Large intestine (tissue), 12 donors: ENCODE measurements around the gene DUOX2. TPM values are rescaled to one million over a fixed set of nuclear protein-coding genes. Genes with fewer than 3 reads are reported as not detected.
A peak's percentile ranks its signal among the peaks of the same experiment; 100 is the strongest.

Experiments
- DNase-seq, 2 donors: peaks; one replicate each; pipeline versions ENCODE4 v3.0.0 to v3.0.0-alpha.2; 2013
- H3K27ac ChIP-seq: one replicate; pipeline ENCODE4 v1.5.1; 2013; ENCODE audit warnings: low read length
- H3K27me3 ChIP-seq: 2 replicates; pipeline ENCODE4 v1.6.1; 2013; ENCODE audit warnings: low read length; ENCODE audit not compliant: control insufficient read depth, insufficient read depth
- H3K36me3 ChIP-seq: 2 replicates; pipeline ENCODE4 v1.6.1; 2013; ENCODE audit warnings: low read length; ENCODE audit not compliant: control insufficient read depth, insufficient read depth
- H3K4me1 ChIP-seq: one replicate; pipeline ENCODE4 v1.6.1; 2013; ENCODE audit warnings: low read length; ENCODE audit not compliant: control insufficient read depth, insufficient read depth
- H3K4me3 ChIP-seq: one replicate; pipeline ENCODE4 v1.5.1; 2013; ENCODE audit warnings: low read length
- H3K9me3 ChIP-seq: one replicate; pipeline ENCODE4 v1.6.1; 2013; ENCODE audit warnings: mild to moderate bottlenecking, low read depth, low read length, moderate library complexity; ENCODE audit not compliant: control insufficient read depth
- WGBS: methylation state at CpG from one replicate; pipeline ENCODE4 v1.1.5; 2013; ENCODE audit warnings: low lambda C conversion rate; ENCODE audit not compliant: insufficient coverage; 5-methylcytosine and 5-hydroxymethylcytosine counted together
- long read RNA-seq, 11 donors: transcript quantifications; one replicate each; lab custom pipeline, GENCODE V29; 2026
- polyA plus RNA-seq: library from polyadenylated mRNA; unstranded; fragments of 120-200 nt; gene quantifications from one replicate; pipeline ENCODE4 v1.2.1, GENCODE V29; 2013

The DUOX2 gene
- 0.04 TPM for polyA plus RNA-seq
- long read RNA-seq, donor 1 = 0 reads
- long read RNA-seq, donor 2 = 0 reads
- long read RNA-seq, donor 3 = 0 reads
- long read RNA-seq, donor 4 = 0 reads
- long read RNA-seq, donor 5 = 0 reads
- long read RNA-seq, donor 6 = 0 reads
- long read RNA-seq, donor 7 = 0 reads
- long read RNA-seq, donor 8 = 0 reads
- long read RNA-seq, donor 9 = 0 reads
- long read RNA-seq, donor 10 = 0 reads
- long read RNA-seq, donor 11 = 0 reads

- Histone ChIP-seq H3K36me3 (no peaks in the 10 kb centered on the region), H3K4me1 (peaks cover 13% of the 10 kb centered on the region), H3K4me3 (no peak within 1 kb of the TSS), H3K9me3 (peaks cover 15% of the 10 kb centered on the region), H3K27me3 (peaks cover 82% of the 10 kb centered on the region), H3K27ac (no peak within 1 kb of the TSS)
- no peak for DNase-seq
- WGBS = no CpG with 5 or more reads among the region's 42 CpGs
These were observed at the start of gene DUOX2, which contains the start of gene DUOXA2 for GRCh38 chr15:45114076-45114750. Gene DUOX2, minus strand, starts transcription at chr15:45114172. Its CDS starts 761 bp downstream, at chr15:45113411. Gene DUOXA2, plus strand, starts transcription at chr15:45114326. Its CDS starts 280 bp downstream, at chr15:45114606.

- no peak for DNase-seq
- WGBS = no CpG with 5 or more reads among the region's 9 CpGs
- no peaks in the 10 kb centered on the region for H3K27me3 ChIP-seq
- H3K4me3 ChIP-seq = no peak overlapping the region
- no peaks in the 10 kb centered on the region for H3K36me3 ChIP-seq
- H3K27ac ChIP-seq = no peak overlapping the region
- peaks cover 8% of the 10 kb centered on the region for H3K4me1 ChIP-seq
- H3K9me3 ChIP-seq = no peaks in the 10 kb centered on the region
These were observed 49.5 kb upstream of the DUOX2 start for GRCh38 chr15:45163508-45163856.

- no peaks in the 10 kb centered on the region for H3K27me3 ChIP-seq
- H3K4me3 ChIP-seq = no peak overlapping the region
- peak; percentile 72 to 79 for DNase-seq
- H3K4me1 ChIP-seq = peaks cover 8% of the 10 kb centered on the region
- no CpG with 5 or more reads among the region's 7 CpGs for WGBS
- no peaks in the 10 kb centered on the region for H3K9me3 ChIP-seq
- H3K27ac ChIP-seq = no peak overlapping the region
- H3K36me3 ChIP-seq = no peaks in the 10 kb centered on the region
These were observed 49.0 kb upstream of the DUOX2 start for GRCh38 chr15:45162771-45163507.

- H3K36me3 ChIP-seq = no peaks in the 10 kb centered on the region
- DNase-seq = no peak
- H3K27me3 ChIP-seq = no peaks in the 10 kb centered on the region
- no peaks in the 10 kb centered on the region for H3K9me3 ChIP-seq
- no CpG with 5 or more reads among the region's 14 CpGs for WGBS
- peaks cover 8% of the 10 kb centered on the region for H3K4me1 ChIP-seq
- H3K4me3 ChIP-seq = no peak overlapping the region
- H3K27ac ChIP-seq = no peak overlapping the region
These were observed 47.7 kb upstream of the DUOX2 start for GRCh38 chr15:45161666-45162065.

- no peak for DNase-seq
- H3K4me1 ChIP-seq = peaks cover 5% of the 10 kb centered on the region
- WGBS = no CpG with 5 or more reads among the region's 1 CpG
- no peak overlapping the region for H3K4me3 ChIP-seq
- H3K27ac ChIP-seq = no peak overlapping the region
- H3K9me3 ChIP-seq = no peaks in the 10 kb centered on the region
- no peaks in the 10 kb centered on the region for H3K27me3 ChIP-seq
- no peaks in the 10 kb centered on the region for H3K36me3 ChIP-seq
These were observed 44.0 kb upstream of the DUOX2 start for GRCh38 chr15:45157974-45158373.

DNA sequence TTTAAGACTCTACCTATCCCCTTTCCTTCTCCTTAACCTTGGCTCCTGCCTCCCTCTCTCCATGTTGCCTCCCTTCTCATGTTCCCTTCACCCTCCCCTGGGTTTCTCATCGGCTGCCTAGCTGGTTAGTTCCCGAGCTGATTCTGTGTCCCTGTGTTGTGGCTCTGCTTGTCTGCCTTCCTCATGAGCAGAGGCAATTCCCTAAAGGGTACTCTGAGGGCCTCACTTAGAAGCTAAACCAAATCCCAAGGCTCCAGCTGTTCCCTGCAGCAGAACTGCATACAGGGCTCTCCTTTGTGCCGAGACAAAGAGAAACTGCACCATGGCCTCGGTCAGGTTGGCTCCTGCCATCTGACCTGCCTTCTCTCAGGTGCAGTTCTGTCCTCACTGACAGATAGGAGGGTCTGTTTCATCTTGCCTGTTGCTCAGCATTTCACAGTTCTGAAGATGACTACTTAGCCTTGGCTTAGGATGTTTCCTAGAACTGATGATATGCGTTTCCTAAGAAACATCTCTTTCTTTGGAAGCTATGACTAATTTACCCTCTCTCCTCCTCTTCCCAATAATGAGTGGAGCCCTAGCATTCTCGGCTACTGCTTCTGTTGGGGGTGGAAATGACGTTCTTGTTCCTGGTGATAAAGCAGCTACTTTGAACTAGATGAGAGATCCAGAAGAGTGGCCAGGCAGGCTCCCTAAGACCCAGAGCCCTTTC lies 42.9 kb upstream of the DUOX2 start:
- Histone ChIP-seq H3K9me3 (no peaks in the 10 kb centered on the region), H3K36me3 (peaks cover 3% of the 10 kb centered on the region), H3K27ac (no peak overlapping the region), H3K4me3 (no peak overlapping the region), H3K27me3 (no peaks in the 10 kb centered on the region), H3K4me1 (no peaks in the 10 kb centered on the region)
- no peak for DNase-seq
- no CpG with 5 or more reads among the region's 7 CpGs for WGBS

DNA sequence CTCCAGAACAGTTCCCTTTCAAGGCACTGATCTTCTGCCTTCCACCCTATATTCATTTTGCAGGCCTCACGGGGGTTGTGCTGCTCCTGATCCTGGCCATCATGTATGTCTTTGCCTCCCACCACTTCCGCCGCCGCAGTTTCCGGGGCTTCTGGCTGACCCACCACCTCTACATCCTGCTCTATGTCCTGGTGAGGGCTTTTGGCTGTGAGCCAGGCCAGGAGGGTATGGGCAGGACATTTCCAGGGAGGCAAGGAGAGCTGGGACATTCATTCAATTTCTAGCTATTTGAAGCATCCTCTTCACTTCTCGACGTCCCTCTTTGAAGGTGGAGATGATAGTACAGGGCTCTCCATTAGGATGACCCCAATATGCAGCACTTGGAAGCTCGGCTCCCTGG lies 41.8 kb upstream of the DUOX2 start:
- Histone ChIP-seq H3K27me3 (no peaks in the 10 kb centered on the region), H3K27ac (no peak overlapping the region), H3K36me3 (peaks cover 8% of the 10 kb centered on the region), H3K4me1 (no peaks in the 10 kb centered on the region), H3K4me3 (no peak overlapping the region), H3K9me3 (no peaks in the 10 kb centered on the region)
- no CpG with 5 or more reads among the region's 8 CpGs for WGBS
- no peak for DNase-seq

DNA sequence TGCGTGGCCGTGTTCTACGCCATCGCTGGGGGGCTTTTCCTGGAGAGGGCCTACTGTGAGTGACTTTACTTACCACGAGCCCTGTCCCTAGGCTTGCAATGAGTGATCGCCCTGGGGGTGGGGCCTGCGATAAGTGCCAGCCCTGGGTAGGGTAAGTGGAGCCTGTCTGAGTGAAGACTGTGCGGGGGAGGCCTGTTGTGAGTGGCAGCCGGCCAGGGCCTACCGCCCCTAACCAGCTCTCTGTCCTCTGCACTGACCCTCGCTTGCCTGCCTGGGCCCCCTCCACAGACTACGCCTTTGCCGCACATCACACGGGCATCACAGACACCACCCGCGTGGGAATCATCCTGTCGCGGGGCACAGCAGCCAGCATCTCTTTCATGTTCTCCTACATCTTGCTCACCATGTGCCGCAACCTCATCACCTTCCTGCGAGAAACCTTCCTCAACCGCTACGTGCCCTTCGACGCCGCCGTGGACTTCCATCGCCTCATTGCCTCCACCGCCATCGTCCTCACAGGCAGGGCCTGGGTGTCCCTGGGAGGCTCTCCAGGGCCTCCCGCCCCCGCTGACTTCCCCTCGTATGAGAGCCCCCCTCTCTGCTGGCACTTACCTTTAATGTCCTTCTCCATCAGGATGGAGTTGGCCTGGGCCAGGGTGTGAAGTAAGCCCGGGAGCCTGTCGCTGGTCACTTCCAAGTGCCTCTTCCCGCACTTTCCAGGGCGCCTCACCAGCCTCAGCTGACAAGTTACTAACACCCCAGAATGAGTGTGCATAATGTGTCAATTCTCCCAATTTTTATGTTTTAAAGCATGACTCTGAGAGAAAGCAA lies 38.2 kb upstream of the DUOX2 start:
- no peaks in the 10 kb centered on the region for H3K4me1 ChIP-seq
- no peak for DNase-seq
- no peak overlapping the region for H3K27ac ChIP-seq
- H3K36me3 ChIP-seq = peaks cover 8% of the 10 kb centered on the region
- no CpG with 5 or more reads among the region's 36 CpGs for WGBS
- no peaks in the 10 kb centered on the region for H3K9me3 ChIP-seq
- no peak overlapping the region for H3K4me3 ChIP-seq
- no peaks in the 10 kb centered on the region for H3K27me3 ChIP-seq

DNA sequence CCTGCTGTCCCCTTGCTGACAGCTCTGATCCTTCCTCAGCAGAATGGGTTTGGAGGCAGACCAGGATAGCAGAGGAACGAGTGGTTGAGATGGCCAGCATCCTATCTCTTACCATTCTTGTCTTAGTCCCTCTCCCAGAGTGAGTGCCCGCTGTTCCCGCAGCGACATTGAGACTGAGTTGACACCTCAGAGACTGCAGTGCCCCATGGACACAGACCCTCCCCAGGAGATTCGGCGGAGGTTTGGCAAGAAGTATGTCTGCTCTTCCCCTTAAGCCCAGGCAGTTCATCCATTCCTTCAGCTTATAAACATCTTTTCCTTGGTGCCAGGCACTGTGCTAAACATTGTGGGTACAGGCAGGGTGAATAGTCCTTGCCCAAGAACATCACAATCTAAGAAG lies 37.0 kb upstream of the DUOX2 start:
- no peak for DNase-seq
- Histone ChIP-seq H3K27me3 (no peaks in the 10 kb centered on the region), H3K4me1 (no peaks in the 10 kb centered on the region), H3K4me3 (no peak overlapping the region), H3K27ac (no peak overlapping the region), H3K36me3 (peaks cover 8% of the 10 kb centered on the region), H3K9me3 (no peaks in the 10 kb centered on the region)
- WGBS = no CpG with 5 or more reads among the region's 6 CpGs
